MM.1S (cell line): Measurements from ENCODE around the gene FLYWCH1.

Experiments used
- CTCF ChIP-seq: fragments of 300-600 bp; sonication (generic); IDR thresholded peaks from 2 replicates; pipeline ENCODE4 v1.5.1; 2016; ENCODE audit warnings: antibody characterized with exemption, low read length, mixed read lengths
- EZH2phosphoT487 ChIP-seq: fragments of 300-600 bp; sonication (generic); IDR thresholded peaks from 2 replicates; pipeline ENCODE4 v1.6.1; 2018; ENCODE audit warnings: antibody characterized with exemption, low read length

GRCh38 chr16:2881783-2882649 lies 29.7 kb upstream of the FLYWCH1 start:
- TF ChIP-seq CTCF (no peak), EZH2phosphoT487 (no peak)
